ENCODE measurements around the gene SFPQ. TPM values are rescaled to one million over a fixed set of nuclear protein-coding genes. Genes with fewer than 3 reads are reported as not detected.

The SFPQ gene
- polyA plus RNA-seq, 1 donor from 2014 or later, result 1,127 TPM

- Histone ChIP-seq H3K9ac (ENCODE audit: low read length) (no peak overlapping the region), H3K27ac (ENCODE audit: low read length) (no peak overlapping the region)
Observed at GRCh38 chr1:35173909-35174540, 18.9 kb downstream of the SFPQ start.

GRCh38 chr1:35173491-35173890 is 19.5 kb downstream of the SFPQ start:
- Histone ChIP-seq H3F3A (ENCODE audit: insufficient read depth, low read length, poor library complexity, severe bottlenecking) (peaks cover 6% of the 10 kb centered on the region), H3K27me3 (ENCODE audit: insufficient read depth, low read depth, low read length) (no peaks in the 10 kb centered on the region), H4K20me1 (ENCODE audit: insufficient read depth) (peaks cover 9% of the 10 kb centered on the region), H3K9me2 (ENCODE audit: insufficient read depth, low read length) (no peaks in the 10 kb centered on the region), H3K4me3 (ENCODE audit: low read length) (no peak overlapping the region), H3K36me3 (ENCODE audit: insufficient read depth, low read length) (peaks cover 22% of the 10 kb centered on the region), H3K9me3 (ENCODE audit: low read length) (no peaks in the 10 kb centered on the region), H3K4me2 (ENCODE audit: low read length) (no peak overlapping the region), H3K27ac (ENCODE audit: low read length) (no peak overlapping the region), H3K79me2 (replicated peaks; ENCODE audit: insufficient read depth, low read length) (peaks cover 14% of the 10 kb centered on the region), H3K9ac (ENCODE audit: low read length) (no peak overlapping the region), H2AFZ (ENCODE audit: low read depth, low read length) (no peak overlapping the region)
- TF ChIP-seq MXI1 (conservative IDR thresholded peaks at IDR 0.05; ENCODE audit: poor library complexity, severe bottlenecking), result no peak
- peak; percentile 0 for TF ChIP-seq POLR2AphosphoS5 (IDR thresholded peaks at IDR 0.05)

More at GRCh38 chr1:35173909-35174540, 18.9 kb downstream of the SFPQ start:
- no peak overlapping the region for H3K4me3 ChIP-seq (ENCODE audit: low read length)
- peaks cover 19% of the 10 kb centered on the region for H3K79me2 ChIP-seq (replicated peaks; ENCODE audit: insufficient read depth, low read length)
- no peak overlapping the region for H3K4me2 ChIP-seq (ENCODE audit: low read length)
- no peaks in the 10 kb centered on the region for H3K27me3 ChIP-seq (ENCODE audit: insufficient read depth, low read depth, low read length)
- H2AFZ ChIP-seq (ENCODE audit: low read depth, low read length), result no peak overlapping the region
- H3K36me3 ChIP-seq (ENCODE audit: insufficient read depth, low read length), result peaks cover 22% of the 10 kb centered on the region
- TF ChIP-seq EP300 (conservative IDR thresholded peaks at IDR 0.05; ENCODE audit: poor library complexity, severe bottlenecking) (no peak), REST (IDR thresholded peaks at IDR 0.05; ENCODE audit: borderline replicate concordance) (no peak), RAD21 (conservative IDR thresholded peaks at IDR 0.05) (no peak), CTCF (IDR thresholded peaks at IDR 0.05; ENCODE audit: poor library complexity, severe bottlenecking) (no peak), POLR2AphosphoS5 (IDR thresholded peaks at IDR 0.05) (no peak), EZH2 (IDR thresholded peaks at IDR 0.05; ENCODE audit: borderline replicate concordance, insufficient read depth, low read length, poor library complexity, severe bottlenecking) (no peak), SMC3 (conservative IDR thresholded peaks at IDR 0.05; ENCODE audit: poor library complexity) (no peak), MXI1 (conservative IDR thresholded peaks at IDR 0.05; ENCODE audit: poor library complexity, severe bottlenecking) (no peak)
- H4K20me1 ChIP-seq (ENCODE audit: insufficient read depth), result peaks cover 15% of the 10 kb centered on the region
- peaks cover 6% of the 10 kb centered on the region for H3F3A ChIP-seq (ENCODE audit: insufficient read depth, low read length, poor library complexity, severe bottlenecking)
- no peaks in the 10 kb centered on the region for H3K9me3 ChIP-seq (ENCODE audit: low read length)
- H3K9me2 ChIP-seq (ENCODE audit: insufficient read depth, low read length), result no peaks in the 10 kb centered on the region

Measured in neural cell (in vitro differentiated cells).